GM12891 (cell line): ENCODE results near the gene CAMK1G.

Source experiments
- DNase-seq: peaks from one replicate; pipeline ENCODE4 v3.0.0; 2011; ENCODE audit warnings: low spot score; ENCODE audit not compliant: insufficient read length
- FAIRE-seq: peaks from 2 replicates; lab custom pipeline; 2011; peaks lifted over from hg19 to GRCh38; lab: Jason Lieb, UNC
- PAX5 ChIP-seq: IDR thresholded peaks from 2 replicates; pipeline ENCODE4 v1.6.1; 2011; ENCODE audit warnings: low read length, moderate library complexity, mild to moderate bottlenecking; ENCODE audit not compliant: insufficient read depth, severe bottlenecking
- POLR2A ChIP-seq: IDR thresholded peaks from 2 replicates; pipeline ENCODE4 v1.6.1; 2011; ENCODE audit warnings: low read depth, low read length, control low read depth
- POLR2AphosphoS5 ChIP-seq: IDR thresholded peaks from 2 replicates; pipeline ENCODE4 v1.6.1; 2011; ENCODE audit warnings: low read depth, low read length, control low read depth
- POU2F2 ChIP-seq: IDR thresholded peaks from 2 replicates; pipeline ENCODE4 v1.6.1; 2011; ENCODE audit warnings: low read depth, mild to moderate bottlenecking, control low read depth, low read length, moderate library complexity
- SPI1 ChIP-seq: IDR thresholded peaks from 2 replicates; pipeline ENCODE4 v1.6.1; 2011; ENCODE audit warnings: low read depth, low read length, control low read depth
- TAF1 ChIP-seq: IDR thresholded peaks from 2 replicates; pipeline ENCODE4 v1.6.1; 2011; ENCODE audit warnings: low read depth, low read length, control low read depth

The CAMK1G gene

DNA sequence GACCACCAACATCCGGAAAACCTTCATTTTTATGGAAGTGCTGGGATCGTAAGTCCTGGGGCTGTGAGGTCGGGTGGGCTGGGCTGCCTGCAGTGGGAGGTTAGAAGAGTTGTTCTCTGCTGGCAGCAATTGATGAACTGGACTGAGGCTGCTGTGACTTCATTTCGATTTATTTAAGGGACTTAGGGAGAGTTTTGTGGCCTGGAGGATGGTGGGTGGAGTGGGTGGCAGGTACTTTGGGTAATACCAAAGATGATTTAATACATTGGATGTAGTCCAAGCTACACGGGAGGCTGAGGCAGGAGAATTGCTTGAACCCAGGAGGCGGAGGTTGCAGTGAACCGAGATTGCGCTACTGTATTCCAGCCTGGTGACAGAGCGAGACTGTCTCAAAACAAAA lies 11.5 kb downstream of the CAMK1G start:
- DNase-seq (no peak), FAIRE-seq (no peak)
- no peak for TF ChIP-seq POLR2A
- no peak for TF ChIP-seq POLR2AphosphoS5
- TF ChIP-seq PAX5 = no peak
- TF ChIP-seq TAF1 = no peak
- TF ChIP-seq SPI1 = no peak
- TF ChIP-seq POU2F2 = no peak

DNA sequence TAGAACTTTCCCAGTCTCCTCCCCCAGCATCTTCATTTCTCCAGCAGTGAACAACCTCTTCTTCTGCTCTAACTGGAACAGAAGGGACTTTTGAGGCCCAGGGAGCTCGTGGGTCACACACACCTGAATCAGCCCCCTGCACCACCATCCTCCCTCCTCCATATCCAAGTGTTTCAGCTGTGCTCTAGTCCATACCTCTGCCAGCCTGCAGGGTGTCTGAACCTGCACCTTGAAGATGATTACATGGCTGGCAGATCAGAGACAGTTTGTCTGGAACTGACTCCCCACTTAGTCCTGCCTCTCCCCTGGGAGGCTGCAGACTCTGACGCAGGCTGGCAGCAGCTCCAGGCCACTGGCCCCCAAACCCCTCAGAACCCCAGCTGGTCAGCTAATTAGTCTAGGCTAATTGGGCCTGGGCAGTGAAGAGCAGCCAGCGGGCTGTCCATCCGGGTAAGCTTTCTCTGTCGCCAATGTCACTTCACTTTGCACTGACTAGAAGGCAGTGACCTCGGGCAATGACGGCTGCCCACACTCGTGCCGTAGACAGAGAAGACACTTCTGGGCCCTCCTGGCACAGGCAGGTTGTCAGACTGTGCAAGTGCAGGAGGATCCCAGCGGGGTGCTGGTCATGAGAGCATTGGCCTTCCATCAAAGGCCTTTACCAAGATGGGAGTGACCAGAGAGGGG lies 12.2 kb downstream of the CAMK1G start:
- FAIRE-seq (no peak), DNase-seq (no peak)
- TF ChIP-seq TAF1 (no peak), POU2F2 (no peak), SPI1 (no peak), POLR2A (no peak), PAX5 (no peak), POLR2AphosphoS5 (no peak)

DNA sequence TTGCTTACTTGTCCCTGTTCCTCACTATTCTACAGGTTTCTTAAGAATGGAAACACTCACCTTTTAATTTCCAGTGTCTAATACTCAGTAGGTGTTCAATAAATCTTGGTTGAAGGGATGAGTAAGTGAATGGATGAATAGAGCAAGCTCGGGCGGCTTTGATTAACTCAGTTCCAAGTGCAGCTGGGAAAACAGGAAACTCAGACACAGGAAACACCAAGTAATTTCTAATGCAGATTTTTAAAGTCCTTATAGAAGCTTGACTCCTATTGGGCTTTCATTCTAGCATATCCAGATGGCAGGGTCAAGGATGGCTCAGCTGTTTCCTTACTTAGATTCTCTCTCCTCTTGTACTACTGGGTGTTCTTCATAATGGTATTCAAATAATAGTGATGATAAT lies 14.0 kb downstream of the CAMK1G start:
- no peak for TF ChIP-seq TAF1
- no peak for TF ChIP-seq POLR2A
- TF ChIP-seq PAX5 = no peak
- no peak for TF ChIP-seq POU2F2
- TF ChIP-seq POLR2AphosphoS5 = no peak
- TF ChIP-seq SPI1 = no peak
- FAIRE-seq (no peak), DNase-seq (no peak)

DNA sequence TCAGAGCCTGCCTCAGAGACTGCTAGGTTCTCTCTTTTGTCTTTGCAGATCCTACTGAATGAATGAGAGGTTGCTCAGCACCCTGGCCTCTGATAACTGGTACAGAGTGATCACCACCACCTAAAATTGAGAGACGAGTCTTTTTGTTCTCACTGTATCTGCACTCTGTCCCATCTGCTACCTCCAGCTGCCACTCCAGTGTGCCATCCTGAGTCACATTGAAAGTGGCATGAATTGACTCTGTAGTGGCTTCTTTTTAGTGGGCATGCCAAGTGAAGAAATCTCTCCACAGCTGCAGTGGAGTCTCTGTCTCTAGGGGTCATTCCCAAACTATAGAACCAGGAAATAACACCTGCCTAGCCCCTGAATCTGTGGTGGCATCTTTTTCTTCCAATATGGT lies 14.7 kb downstream of the CAMK1G start:
- no peak for DNase-seq
- TF ChIP-seq SPI1 (no peak), POU2F2 (no peak), TAF1 (no peak), POLR2AphosphoS5 (no peak), PAX5 (no peak), POLR2A (no peak)
- no peak for FAIRE-seq

DNA sequence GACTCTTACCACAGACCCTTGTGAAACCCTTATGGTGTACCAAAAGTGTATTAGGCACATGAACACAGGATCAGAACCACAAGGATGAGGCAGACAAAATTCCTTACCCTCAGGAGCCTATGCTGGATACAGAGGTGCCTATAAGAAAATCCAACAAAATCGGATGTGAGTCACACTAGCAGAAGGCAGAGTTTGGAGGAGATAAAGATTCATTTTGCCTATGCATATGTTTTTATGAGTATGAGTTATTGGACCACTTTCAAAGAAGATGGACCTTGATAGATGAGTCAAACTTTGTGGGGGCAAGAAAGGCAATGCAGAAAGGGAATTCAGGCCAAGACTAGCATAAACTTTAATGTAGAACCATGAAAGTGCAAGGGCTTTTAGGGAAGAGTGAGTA lies 17.0 kb downstream of the CAMK1G start:
- no peak for TF ChIP-seq TAF1
- no peak for TF ChIP-seq PAX5
- no peak for TF ChIP-seq POU2F2
- TF ChIP-seq POLR2A = no peak
- DNase-seq (no peak), FAIRE-seq (no peak)

DNA sequence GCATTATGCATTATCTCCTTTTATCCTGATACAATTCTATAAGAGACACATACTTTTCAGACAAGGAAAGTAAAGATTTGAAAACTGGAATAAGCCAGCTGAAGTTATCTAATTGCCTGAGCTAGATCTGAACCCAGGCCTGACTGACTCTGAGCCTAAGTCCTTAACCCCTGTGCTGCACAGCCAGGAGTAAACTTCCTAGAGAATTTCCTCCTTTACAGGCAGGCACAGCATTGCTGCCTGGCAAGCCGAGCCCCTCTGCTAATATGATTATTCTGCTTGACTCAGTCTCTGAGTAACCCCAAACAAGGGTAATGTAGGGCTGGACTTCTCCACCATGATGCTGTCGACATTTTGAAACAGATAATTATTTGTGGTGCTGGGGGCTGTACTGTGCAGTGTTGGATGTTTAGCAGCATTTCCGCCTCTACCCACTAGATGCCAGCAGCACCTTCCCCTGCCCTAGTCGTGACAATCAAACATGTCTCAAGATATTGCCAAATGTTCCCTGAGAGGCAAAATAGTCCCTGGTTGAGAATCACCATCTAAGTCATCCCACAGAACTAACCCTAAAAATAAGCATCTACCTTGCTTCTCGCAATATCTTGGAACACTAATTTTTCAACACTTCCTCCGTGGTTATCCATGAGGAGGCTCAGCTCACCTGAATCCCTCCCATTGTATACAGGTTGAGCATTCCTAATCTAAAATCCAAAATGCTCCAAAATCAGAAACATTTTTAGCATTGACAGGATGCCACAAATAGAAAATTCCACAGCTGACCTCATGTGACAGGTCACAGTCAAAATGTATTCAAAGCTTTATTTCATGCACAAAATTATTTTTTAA lies 18.5 kb downstream of the CAMK1G start:
- no peak for DNase-seq
- FAIRE-seq = peak; percentile 74
- TF ChIP-seq POLR2AphosphoS5 (no peak), PAX5 (no peak), POU2F2 (no peak), POLR2A (no peak)

DNA sequence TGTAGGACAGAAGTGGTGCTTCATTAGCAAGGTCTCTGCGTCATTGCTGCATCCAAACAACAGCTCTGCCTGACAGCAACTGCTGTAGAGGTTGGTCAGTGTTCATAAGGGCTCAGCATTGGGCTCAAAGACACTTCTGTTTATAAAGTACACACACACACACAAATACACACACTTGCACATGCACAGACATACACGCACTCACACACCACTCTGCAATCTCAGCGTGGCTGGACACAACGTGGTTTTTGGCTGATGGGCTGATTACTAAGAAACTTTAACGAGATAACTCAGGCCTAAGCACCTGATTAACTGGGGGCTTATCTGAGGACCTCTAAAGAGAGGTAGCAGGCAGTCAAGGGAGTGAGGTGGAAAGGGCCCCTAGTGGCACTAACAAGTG lies 20.4 kb downstream of the CAMK1G start:
- TF ChIP-seq POLR2A (no peak), PAX5 (no peak), TAF1 (no peak), SPI1 (no peak), POU2F2 (no peak), POLR2AphosphoS5 (no peak)
- DNase-seq (no peak), FAIRE-seq (no peak)

DNA sequence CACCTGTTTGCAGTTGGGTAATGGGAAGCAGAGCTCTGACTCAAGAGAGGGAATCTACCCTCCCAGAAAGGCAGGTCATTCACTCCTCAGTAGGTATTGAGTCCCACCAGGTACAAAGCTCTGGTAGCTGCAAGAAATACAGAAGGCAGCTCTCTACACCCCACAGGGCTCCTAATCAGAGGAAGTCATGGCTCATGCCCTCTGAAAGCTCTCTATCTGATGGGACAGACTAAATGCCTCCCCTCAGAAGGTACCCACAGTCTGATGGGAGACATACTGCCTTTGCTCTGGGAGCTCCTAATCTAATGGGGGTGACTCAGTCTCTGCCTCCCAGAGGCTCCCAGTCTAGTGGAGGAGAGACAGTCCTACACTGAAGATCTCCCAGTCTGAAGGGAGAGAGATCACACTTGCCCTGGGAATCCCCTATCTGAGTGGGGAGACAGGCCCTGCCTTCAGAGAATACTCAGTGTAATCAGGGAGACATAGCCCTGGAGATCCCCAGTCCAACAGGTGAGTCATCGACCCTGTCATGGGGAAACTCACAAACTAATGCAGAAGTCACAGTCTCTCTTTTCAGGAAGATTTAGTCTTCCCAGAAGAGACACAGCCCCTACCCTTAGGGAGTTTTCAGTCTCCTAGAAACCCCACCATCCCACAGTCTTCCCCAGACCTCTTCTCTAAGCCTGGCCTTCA lies 23.7 kb downstream of the CAMK1G start:
- no peak for FAIRE-seq
- no peak for DNase-seq

DNA sequence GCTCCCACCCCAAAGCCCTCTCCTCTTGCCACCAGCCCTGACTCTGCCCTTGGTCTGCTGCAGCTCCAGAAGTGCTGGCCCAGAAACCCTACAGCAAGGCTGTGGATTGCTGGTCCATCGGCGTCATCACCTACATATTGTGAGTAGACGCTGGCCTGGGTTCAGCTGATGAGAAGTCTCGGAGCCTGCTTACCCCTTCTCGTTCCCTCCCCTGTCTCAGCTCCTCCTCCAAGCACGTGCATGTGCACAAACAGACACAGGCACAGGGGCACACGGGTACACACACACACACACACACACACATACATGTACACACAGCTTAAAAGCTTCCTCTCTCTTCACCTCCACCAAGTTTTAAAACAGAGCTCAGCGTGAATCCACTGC lies 24.3 kb downstream of the CAMK1G start:
- DNase-seq (no peak), FAIRE-seq (no peak)
- TF ChIP-seq POU2F2 (no peak), POLR2AphosphoS5 (no peak), TAF1 (no peak)

More for the DNA sequence above, 23.7 kb downstream of the CAMK1G start:
- TF ChIP-seq POU2F2 (no peak), POLR2A (no peak), TAF1 (no peak), PAX5 (no peak), SPI1 (no peak), POLR2AphosphoS5 (no peak)

DNA sequence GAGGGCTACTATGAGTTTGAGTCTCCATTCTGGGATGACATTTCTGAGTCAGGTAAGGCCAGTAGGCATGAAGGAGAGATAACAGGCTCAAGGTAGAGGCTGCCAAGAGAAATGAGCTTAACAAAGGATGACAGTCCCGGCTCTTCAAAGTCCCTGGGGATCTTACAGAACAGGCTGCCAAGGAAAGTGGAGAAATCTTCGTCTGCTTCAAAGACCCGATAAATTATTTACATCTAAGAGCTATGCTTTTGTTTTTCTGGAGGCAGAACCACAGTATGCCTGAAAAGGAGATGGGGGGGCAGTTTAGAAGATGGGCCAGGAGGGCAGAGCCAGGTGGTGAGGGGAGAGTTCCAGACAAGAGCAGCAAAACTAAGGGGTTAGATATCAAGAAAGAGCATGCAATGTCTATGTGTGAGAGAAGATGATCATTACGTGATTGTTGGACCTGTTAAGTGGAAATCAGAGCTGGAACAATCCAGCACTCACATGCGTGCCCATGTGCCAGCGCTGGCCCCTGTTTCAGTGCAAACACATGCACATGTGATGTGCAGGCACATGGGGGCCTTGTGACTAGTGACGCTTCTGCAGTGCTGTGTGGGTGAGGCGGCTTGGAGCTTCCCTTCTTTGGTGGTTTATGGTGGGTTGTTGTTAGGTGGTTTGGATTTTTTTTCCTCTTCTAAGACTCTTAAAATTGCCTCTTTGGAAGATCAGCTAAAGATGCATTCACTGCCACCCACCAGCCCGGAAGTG lies 25.7 kb downstream of the CAMK1G start:
- DNase-seq (no peak), FAIRE-seq (no peak)
- TF ChIP-seq TAF1 (no peak), POLR2A (no peak), POLR2AphosphoS5 (no peak), POU2F2 (no peak), SPI1 (no peak), PAX5 (no peak)
